ENCODE data around the gene XYLT1.

XYLT1 gene

DNA sequence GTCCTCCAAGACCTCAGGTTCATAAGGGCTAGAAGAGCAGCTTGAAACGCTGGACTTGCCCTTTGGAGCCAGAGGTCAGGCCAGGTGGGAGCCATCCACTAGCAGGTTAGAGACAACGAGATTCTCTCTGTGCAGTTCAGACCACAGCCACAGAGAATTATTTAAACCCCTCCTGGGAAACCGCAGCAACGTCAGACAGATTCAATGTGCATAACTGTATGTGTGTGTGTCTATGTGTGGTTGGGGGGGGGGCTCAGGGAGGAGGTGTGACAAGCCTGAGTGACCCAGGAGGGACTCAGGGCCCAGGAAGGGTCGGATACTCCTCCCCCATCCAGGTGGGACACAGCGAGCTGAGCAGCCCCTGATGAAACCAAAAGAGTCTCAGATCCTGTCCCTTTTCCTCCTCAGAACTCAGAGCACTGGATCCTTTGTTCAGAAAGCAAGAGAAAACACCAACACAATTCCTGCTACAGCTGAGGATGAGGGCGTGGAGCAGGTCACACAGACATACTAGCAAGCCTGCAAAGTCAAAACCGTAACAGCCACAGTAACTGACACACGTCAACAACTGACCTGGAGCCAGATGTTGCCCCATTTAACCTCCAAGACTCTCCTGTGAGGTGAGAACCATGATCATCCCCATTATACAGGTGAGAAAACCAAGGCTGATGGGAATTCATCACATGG lies 66.8 kb downstream of the XYLT1 start:
- no peak for DNase-seq (ENCODE audit: low read depth in 2 of 2, low spot score in 1 of 2)

DNA sequence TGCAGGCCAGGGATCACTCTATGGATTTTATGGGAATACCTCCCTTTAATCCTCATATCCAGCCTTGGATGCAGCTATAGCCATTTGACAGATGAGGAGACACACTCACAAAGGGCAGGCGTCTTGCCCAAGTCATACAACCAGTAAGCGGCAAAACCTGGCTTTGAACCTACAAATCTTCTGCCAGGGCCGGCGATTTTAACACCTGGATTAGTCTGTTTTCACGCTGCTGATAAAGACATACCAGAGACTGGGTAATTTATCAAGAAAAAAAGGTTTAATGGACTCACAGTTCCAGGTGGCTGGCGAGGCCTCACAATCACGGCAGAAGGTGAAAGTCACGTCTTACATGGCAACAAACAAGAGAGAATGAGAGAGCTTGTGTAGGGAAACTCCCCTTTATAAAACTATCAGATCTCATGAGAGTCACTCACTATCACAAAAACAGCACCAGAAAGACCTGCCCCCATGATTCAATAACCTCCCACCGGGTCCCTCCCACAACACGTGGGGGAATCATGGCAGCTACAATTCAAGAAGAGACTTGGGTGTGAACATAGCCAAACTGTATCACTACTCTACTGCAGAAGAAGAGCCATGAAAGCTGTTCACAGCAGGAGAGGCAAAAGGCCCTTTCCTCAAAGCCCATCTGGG lies 67.5 kb downstream of the XYLT1 start:
- DNase-seq (ENCODE audit: low read depth in 2 of 2, low spot score in 1 of 2), result no peak

DNA sequence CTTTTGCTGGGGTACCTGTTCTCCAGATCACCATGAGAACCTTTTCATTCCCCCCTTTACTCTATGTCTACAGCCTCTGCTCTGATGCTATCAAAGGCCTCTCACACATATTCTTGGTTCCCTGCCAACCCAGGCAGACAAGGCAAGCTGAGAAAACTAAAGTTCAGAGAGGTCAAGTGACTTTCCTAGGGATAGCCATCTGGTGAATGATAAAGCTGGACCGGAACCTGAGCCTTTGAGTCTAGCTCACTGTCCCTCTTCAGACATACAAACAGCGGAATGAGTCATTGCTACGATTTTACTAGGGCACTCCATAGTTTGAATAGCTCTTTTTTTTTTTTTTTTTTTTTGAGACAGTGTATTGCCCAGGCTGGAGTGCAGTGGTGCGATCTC lies 73.3 kb downstream of the XYLT1 start:
- DNase-seq (ENCODE audit: low read depth in 2 of 2, low spot score in 1 of 2), result no peak

- DNase-seq (ENCODE audit: low read depth in 2 of 2, low spot score in 1 of 2), result no peak
These were observed 73.8 kb downstream of the XYLT1 start for GRCh38 chr16:17396762-17397498.

GRCh38 chr16:17395849-17396480 lies 74.8 kb downstream of the XYLT1 start:
- no peak for DNase-seq (ENCODE audit: low read depth in 2 of 2, low spot score in 1 of 2)

- no peak for DNase-seq (ENCODE audit: low read depth in 2 of 2, low spot score in 1 of 2)
These were observed 77.7 kb downstream of the XYLT1 start for GRCh38 chr16:17392857-17393692.

GRCh38 chr16:17392127-17392856 lies 78.5 kb downstream of the XYLT1 start:
- no peak for DNase-seq (ENCODE audit: low read depth in 2 of 2, low spot score in 1 of 2)

- no peak for DNase-seq (ENCODE audit: low read depth in 2 of 2, low spot score in 1 of 2)
These were observed 79.0 kb downstream of the XYLT1 start for GRCh38 chr16:17391715-17392114.

- DNase-seq (ENCODE audit: low read depth in 2 of 2, low spot score in 1 of 2), result no peak
These were observed 81.4 kb downstream of the XYLT1 start for GRCh38 chr16:17389384-17389783.

GRCh38 chr16:17387256-17387655 lies 83.5 kb downstream of the XYLT1 start:
- DNase-seq (ENCODE audit: low read depth in 2 of 2, low spot score in 1 of 2), result no peak

GRCh38 chr16:17386229-17386628 lies 84.5 kb downstream of the XYLT1 start:
- no peak for DNase-seq (ENCODE audit: low read depth in 2 of 2, low spot score in 1 of 2)

DNA sequence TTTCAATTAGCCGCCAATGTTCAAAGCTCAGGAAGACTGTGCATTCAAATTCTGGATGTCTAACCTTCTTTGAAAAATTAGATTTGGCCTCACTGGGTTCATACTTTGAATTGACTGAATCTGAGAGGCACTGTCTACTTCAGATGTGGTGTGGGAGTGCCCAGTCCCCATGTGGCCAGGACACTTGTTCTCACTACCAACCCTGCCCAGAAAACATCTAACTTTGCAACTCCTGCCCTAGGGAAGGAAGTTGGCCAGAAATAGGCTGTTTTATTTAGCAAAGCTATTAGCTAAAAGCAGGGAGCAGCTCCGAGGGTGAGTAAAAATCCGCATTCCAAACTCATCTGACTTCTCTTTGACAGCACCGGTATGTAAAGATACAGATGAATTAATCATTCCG lies 86.3 kb downstream of the XYLT1 start:
- DNase-seq (ENCODE audit: low read depth in 2 of 2, low spot score in 1 of 2), result no peak

GRCh38 chr16:17382949-17383863 lies 87.6 kb downstream of the XYLT1 start:
- DNase-seq (ENCODE audit: low read depth in 2 of 2, low spot score in 1 of 2), result no peak

DNA sequence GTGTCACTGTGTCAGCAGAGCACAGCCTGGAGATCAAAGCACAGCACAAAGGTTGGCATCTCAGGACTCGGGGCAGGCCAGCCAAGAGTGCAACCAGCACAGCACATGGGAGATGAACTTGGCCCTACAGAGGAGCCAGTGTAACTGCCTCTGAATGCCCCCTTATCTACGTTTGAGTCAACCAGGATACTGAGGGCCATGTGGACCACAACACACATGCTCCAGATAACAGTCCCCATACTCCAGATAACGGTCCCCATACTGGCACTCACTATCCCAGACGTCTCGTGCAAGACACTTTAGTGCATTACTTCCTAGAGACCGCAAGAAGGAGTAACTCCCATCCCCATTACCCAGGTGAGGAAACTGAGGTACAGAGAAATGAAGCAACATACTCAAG lies 88.2 kb downstream of the XYLT1 start:
- no peak for DNase-seq (ENCODE audit: low read depth in 2 of 2, low spot score in 1 of 2)

DNA sequence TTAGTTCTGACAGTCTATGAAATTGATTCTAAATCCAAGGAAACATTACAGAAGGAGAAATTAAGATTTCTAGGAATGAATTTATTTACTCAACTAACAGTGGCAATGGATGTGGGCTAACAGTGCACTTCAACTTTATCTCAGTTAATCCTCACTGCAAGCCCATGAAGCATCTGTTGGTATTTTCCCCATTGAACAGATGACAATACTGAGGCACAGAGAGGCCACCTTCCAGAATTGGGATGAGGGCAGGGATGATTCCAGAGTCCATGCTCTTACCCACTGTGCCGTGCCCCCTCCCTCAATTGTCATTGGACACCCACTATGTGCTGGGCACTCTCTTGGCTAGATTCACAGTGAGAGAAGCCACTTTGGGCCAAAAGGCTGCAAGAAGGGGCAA lies 89.0 kb downstream of the XYLT1 start:
- DNase-seq (ENCODE audit: low read depth in 2 of 2, low spot score in 1 of 2), result no peak

DNA sequence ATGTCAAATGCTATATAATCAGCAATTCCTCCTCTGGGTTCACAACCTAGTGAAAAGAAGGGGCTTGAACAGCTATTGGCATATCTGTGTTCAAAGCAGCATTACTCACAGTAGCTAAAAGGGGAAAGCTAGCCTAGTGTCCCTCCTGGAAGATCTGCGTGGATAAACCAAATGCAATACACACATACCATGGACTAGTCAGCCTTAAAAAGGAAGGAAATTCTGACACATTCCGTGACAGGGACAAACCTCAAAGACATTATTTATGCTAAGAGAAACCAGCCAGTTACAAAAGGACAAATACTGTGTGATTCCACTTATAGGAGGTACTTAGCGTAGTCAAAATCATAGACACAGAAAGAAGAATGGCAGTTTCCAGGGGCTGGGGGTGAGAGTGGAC lies 90.1 kb downstream of the XYLT1 start:
- DNase-seq (ENCODE audit: low read depth in 2 of 2, low spot score in 1 of 2), result no peak

GRCh38 chr16:17379121-17379571 lies 91.6 kb downstream of the XYLT1 start:
- no peak for DNase-seq (ENCODE audit: low read depth in 2 of 2, low spot score in 1 of 2)

DNA sequence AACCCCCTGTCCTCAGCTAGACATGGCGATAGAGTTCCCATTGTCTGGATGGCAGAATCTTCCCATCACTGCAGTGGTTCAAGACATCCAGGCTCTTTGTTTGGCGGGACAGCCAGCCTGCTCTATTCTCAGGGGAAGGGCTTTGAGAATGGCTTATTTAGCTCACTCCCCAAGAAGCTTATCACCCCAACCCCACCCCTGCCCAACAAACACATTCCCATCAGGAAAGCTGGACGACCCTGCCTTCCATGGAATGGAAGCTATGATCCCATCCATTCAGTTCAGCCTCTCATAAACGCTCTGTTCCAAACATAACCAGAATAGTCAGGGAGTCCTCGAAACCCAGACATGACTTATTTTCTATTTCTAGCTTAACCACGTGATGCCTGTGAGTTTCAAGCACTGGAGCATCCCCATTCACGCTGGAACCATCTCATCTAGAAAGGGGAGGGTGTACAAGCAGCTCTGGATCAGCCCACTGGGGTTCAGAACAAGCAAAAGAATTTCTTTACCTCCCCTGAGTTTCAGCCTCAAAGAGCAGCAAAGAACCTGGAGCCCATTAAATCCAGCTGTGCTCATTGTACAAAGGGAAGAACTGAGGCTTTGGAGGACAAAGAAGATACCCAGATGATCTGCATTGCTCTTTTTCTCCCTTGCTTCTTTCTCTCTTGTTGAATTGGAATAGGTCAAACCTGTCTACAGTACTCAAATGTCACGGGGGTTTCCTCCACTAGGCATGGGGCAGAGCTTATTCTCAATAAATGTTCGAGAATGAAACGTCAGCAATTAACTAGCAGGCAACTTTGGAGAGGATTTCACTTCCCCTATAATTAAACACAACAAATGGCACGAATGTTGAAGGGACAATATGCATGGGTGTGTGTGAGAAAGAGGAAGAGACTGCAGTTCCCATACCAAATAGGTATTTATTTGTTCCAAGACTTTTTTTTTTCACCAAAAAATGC lies 93.1 kb downstream of the XYLT1 start:
- DNase-seq (ENCODE audit: low read depth in 2 of 2, low spot score in 1 of 2), result no peak
